PC-9 (cell line): Measurements from ENCODE around the gene TMEM222.

ENCODE experiments used
- CTCF ChIP-seq: fragments of 200-600 bp; sonication (generic); conservative IDR thresholded peaks from 2 replicates; pipeline ENCODE4 v1.6.1; 2017; ENCODE audit warnings: mixed run types, antibody characterized with exemption, mild to moderate bottlenecking, moderate library complexity
- EZH2 ChIP-seq: fragments of 200-600 bp; sonication (generic); IDR thresholded peaks from 2 replicates; pipeline ENCODE4 v1.8.0; 2017; ENCODE audit warnings: antibody characterized with exemption, low read depth

GRCh38 chr1:27383661-27384060 is 61.7 kb downstream of the TMEM222 start:
- TF ChIP-seq CTCF (no peak), EZH2 (no peak)
